Renal pelvis (tissue), 4 donors: ENCODE data around the gene THADA. TPM values are rescaled to one million over a fixed set of nuclear protein-coding genes. Genes with fewer than 3 reads are reported as not detected.

Experiments
- DNase-seq: peaks from one replicate; pipeline ENCODE4 v3.0.0-alpha.2; 2013
- polyA plus RNA-seq, 3 donors: library from polyadenylated mRNA; unstranded; fragments of 120-200 nt; gene quantifications; one replicate each; pipeline ENCODE4 v1.2.1, GENCODE V29; 2013; ENCODE audit not compliant: insufficient read length in 3 of 3

Gene THADA
- polyA plus RNA-seq, 3 donors: 32.4 to 42.0 (median 39.2) TPM

- peak; percentile 69 for DNase-seq
Measured at GRCh38 chr2:43210467-43211303, 385.2 kb downstream of the THADA start.

GRCh38 chr2:43210125-43210466 lies 385.7 kb downstream of the THADA start:
- no peak for DNase-seq

- no peak for DNase-seq
Measured at GRCh38 chr2:43209204-43209717, 386.6 kb downstream of the THADA start.

DNA sequence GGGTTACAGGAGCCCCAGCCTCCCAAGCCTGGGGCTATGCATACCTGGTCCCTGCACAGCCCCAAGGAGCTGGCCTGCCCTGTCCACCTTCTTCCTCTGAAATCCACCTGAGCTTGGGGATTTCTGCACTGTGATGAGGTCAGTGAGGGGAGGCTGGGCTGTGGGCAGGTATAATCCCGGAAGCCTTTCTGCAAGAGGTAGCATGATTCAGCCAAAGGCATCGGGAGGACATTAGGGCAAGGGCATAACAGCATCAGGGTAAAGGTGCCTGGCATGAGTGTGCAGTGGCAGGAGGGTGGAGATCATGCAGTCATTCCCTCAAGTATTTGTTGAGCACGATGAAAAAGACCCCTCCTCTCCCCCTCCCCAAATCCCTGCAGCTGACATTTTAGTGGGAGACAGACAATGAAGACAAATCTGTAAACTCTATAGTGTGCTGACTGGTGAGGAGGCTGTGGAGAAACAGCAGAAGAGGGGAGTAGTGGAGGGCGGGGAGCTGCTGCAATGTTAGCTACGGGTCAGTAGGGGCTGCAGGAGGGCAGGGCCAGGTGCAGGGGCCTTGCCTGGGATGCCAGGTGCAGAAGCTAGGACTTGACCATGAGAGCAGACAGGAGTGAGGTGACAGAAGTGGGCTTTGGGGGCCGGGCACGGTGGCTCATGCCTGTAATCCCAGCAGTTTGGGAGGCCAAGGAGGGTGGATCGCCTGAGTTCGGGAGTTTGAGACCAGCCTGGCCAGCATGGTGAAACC lies 388.1 kb downstream of the THADA start:
- no peak for DNase-seq

GRCh38 chr2:43206602-43207001 lies 389.2 kb downstream of the THADA start:
- no peak for DNase-seq

DNA sequence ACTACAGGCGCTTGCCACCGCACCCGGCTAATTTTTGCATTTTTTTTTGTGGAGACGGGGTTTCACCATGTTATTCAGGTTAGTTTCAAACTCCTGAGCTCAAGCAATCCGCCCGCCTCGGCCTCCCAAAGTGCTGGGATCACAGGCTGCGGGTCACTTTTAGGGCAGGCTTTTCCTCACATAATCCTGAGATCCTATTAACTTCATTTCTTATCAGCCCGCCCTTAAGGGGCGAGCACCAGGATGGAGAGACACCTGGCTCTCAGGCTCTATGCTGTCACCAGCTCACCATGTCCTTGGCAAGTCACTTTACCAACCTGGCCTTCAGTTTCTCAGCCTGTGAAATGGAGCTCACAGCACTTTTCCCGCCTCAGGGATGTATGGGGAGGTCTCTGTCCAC lies 392.5 kb downstream of the THADA start:
- DNase-seq: no peak

GRCh38 chr2:43202289-43202688 lies 393.5 kb downstream of the THADA start:
- no peak for DNase-seq

- DNase-seq: no peak
Measured at GRCh38 chr2:43201497-43201896, 394.3 kb downstream of the THADA start.

DNA sequence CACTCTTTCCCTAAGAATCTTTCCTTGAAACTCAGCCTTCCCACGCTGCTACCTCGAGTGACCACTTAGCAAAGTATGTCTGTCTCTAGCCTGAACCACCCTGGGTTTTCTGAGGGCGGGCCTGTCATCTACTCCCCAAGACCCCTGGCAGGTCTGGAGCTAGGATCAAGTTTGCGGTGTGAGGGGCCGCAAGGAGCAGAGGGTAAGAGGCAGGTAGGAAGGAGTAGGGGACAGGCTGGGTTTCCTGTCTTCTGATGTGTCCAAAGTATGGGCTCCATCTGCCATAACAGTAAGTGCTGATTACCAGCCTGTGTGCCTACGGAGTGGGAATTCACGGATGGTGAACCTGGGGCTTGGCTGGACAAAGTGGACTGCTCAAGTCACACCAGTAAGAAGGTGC lies 394.8 kb downstream of the THADA start:
- no peak for DNase-seq

GRCh38 chr2:43199492-43200488 lies 396.0 kb downstream of the THADA start:
- DNase-seq: no peak

DNA sequence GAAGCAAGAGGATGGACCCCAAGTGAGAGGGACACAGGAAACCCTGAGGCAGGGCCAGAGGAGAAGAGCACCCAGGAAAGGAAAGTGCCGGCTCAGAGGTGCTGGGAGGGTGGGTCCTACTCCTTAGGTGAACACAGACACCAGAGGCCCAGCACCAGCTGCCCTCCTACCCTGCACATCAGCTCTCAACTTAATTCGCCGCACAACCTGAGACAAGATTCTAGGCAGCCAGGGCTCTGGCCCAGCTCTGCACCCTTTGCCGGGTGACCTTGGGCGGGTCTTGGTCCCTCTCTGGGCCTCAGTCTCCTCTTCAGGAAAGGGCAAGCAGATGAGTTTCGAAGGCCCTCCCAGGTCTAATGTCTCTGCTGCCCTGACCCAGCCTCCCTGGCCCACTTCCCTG lies 397.6 kb downstream of the THADA start:
- no peak for DNase-seq

GRCh38 chr2:43197588-43197896 lies 398.3 kb downstream of the THADA start:
- DNase-seq: no peak

DNA sequence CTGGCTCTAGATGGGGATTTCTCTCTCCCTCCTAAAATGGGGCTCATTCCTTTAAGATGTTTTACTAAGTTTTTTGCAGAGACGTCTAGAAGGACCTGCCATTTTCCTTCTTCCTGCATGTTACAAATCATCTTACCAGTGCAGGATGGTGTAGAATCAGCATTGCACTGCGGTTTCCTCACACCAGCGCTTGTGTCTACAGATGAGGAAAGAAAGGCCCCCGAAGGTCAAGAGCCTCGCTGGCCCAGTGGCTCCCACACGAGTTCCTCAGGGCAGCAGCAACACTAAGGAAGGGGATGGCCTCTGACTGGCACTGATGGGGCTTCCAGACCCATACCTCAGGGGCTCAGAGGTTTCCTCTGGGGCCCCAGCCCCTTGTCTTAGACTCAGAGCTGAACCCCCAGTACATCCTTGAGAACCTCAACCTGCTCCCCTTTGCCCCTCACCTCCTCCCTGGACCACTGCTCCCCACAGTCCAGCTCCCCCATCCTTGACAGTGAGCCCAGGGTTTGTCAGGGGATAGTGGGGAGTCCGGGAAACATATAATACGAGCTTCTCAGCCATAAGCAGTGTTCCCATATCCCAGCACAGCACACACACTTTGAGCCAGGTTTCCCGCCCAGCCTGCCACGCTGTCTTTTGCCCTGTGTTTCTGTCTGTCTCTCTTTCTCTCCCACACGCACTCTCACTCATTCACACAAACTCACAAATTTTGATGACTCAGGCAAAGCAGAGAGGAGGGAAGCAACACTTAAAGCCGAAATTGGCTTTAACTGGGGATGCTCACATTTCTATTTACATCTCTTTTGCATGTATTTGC lies 398.9 kb downstream of the THADA start:
- DNase-seq: no peak

DNA sequence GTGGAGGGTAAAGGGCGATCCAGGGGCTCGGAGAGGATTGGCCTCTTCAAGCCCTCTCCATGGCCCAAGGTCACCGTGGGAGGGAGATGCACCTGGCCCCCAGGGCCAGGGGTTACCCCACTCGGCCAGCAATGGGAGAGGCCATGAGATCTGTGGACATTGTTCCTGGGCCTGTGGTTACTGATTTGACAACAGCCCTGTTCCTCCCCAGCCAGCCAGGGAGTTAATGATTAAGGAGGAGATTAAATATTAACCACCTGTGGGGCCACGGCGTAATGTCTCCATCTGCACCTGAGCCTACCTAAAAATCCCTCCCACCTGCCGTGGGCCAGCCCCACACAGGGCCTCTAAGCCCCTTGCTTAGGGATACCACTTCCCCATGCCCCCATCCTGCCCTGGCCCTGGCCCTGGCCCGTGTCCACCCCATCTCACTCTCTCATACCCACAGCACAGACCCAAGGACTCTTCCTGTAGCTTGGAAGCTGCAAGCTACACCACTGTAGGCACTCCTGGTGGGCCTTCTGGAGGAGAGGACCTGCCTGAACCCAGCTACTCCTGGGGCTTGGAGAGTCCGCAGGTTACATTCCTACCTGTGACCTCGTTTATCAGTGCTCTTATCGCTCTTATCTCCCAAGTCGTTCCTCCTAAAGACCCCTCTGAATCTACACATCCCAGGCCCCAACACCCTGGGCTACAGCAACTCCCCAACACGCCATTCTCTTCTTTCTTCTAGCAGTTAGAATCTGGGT lies 401.5 kb downstream of the THADA start:
- DNase-seq: peak; percentile 79

DNA sequence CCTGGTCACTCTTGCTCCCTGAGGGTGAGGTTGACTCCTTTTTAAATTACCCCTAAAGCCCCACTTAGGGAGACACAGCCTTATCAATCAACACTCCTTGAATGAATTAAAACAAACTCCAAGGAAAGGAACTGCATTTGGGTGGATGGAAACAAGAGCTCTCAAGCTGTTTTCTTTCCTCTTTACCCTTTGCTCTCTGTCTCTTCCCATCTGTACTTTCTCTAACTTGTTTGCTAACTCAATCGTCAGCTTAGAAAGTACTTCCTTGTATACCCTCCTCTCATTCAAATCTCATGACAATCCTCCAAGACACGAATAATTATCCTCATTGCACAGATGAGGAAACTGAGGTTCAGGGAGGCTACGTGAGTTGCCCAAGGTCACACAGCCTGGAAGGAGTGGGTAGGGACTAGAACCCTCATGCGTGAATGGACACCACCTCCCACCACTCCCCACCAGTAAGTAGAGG lies 402.2 kb downstream of the THADA start:
- DNase-seq: no peak

DNA sequence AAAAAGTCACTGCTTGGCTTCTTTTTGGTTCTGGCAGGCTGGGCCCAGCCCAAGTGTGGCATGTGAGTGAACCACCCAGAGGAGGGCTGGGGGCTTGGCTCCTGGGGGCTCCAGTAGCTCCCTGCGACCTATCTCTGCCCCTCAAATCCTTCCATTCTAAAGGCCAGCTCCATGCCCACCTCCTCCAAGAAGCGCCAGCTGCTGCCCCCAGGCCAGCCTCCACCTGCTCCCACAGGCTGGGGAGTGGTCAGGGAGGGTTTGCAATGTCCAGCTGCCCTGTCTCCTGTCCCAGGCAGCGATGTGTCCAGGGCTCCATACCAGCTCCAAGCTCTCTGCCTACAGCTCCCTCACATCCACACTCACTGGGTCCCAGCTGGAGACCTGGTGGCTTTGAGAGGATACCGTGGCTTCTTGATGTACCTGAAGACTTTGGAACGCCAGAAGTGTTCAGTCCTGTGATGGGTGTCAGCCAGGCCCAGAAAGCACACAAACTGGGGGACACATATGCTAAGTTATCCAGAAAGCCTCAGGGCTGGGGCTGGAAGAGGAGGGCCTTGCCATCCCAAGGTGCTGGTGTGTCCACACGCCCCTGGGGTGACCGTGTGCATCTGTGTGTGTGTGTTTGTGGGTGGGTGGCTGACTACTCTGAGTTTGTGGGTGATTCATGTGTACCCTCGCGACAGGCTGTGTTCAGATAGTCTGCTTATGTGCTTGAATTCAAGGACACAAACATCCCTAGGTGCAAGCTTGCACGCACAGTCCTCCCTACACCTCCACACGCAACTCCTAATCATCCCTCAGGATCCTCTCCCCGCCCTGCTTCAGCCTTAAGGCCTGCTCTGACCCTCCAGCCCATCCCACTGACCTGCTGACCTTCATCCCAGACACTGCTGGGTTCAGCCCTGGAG lies 402.8 kb downstream of the THADA start:
- DNase-seq: no peak

- no peak for DNase-seq
Measured at GRCh38 chr2:43191947-43192516, 403.8 kb downstream of the THADA start.

GRCh38 chr2:43190311-43191052 lies 405.4 kb downstream of the THADA start:
- DNase-seq: no peak
